ENCODE data around the gene SGMS2. TPM values are rescaled to one million over a fixed set of nuclear protein-coding genes. Genes with fewer than 3 reads are reported as not detected.

Gene SGMS2
- total and polyA plus RNA-seq, 4 donors: 10.0 to 124 (median 46.4) TPM

GRCh38 chr4:107945809-107946208 is 121.1 kb downstream of the SGMS2 start:
- Histone ChIP-seq H3K4me3 (no peak overlapping the region), H3K9me3 (ENCODE audit: control insufficient read depth in 4 of 4, insufficient read depth in 3 of 4, low read length in 3 of 4) (no peaks in the 10 kb centered on the region), H3K4me1 (ENCODE audit: control insufficient read depth in 5 of 5, insufficient read depth in 5 of 5, low read length in 5 of 5) (peaks cover 0 to 2% (median 0%) of the 10 kb centered on the region in 5 donors), H3K27ac (ENCODE audit: low read depth in 1 of 2, low read length in 1 of 2) (no peak overlapping the region), H3K27me3 (ENCODE audit: control insufficient read depth in 3 of 3, insufficient read depth in 3 of 3, low read length in 2 of 3) (no peaks in the 10 kb centered on the region), H3K9ac (ENCODE audit: insufficient read depth in 1 of 2, low read length in 2 of 2) (no peak overlapping the region), H3K36me3 (ENCODE audit: control insufficient read depth in 4 of 4, insufficient read depth in 4 of 4, low read length in 4 of 4) (peaks cover 0 to 26% (median 3%) of the 10 kb centered on the region in 4 donors)
- DNase-seq: no peak
- no peak for TF ChIP-seq CTCF (IDR thresholded peaks at IDR 0.05; ENCODE audit: control extremely low read depth, extremely low read depth)
- 96 to 97% methylated on average over 3 of the region's 3 CpGs for WGBS, 2 donors
- no peak for ATAC-seq (ENCODE audit: insufficient read depth, low FRiP score)

DNA sequence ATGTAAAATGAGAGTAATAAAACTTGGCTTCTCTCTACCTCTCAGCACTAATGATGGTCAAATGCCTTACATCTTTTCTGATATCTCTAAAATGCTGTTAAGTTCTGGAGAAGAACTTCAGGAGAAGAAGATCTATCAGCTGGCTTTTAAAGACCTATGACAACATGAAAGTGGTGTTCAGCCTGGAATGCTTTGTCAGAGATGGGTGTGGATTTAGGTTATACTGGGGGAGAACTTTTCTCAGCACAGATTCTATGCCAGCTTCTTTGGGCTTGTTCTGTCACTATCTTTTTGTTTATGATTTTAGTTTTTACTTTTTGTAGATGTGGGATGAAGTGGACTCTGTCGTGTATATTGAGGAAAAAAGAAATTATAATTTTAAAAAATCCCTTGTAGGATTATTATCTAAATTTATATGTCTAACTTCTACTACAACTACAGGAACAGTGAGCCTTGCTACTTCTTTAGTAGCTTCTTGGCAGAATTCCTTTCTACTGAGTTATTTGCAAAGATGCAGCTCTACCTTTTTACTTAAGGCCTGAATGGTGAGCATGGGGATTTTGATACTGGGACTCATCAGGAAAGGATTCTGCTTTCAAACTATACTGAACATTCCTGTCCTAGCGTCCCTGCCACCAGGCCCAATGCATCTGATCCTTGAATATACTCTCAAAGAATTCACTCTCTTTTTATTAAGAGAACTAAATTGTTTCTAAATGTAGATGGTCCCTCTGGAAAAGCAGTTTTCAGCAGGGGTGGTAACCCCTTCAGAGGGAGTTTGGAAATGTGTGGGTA is 126.2 kb downstream of the SGMS2 start:
- H3K4me1 ChIP-seq (ENCODE audit: control insufficient read depth in 5 of 5, insufficient read depth in 5 of 5, low read length in 5 of 5): no peaks in the 10 kb centered on the region
- peaks cover 0 to 17% (median 4%) of the 10 kb centered on the region in 4 donors for H3K36me3 ChIP-seq (ENCODE audit: control insufficient read depth in 4 of 4, insufficient read depth in 4 of 4, low read length in 4 of 4)
- no peak overlapping the region for H3K9ac ChIP-seq (ENCODE audit: insufficient read depth in 1 of 2, low read length in 2 of 2)
- TF ChIP-seq CTCF (IDR thresholded peaks at IDR 0.05; ENCODE audit: control extremely low read depth, extremely low read depth): no peak
- ATAC-seq (ENCODE audit: insufficient read depth, low FRiP score): no peak
- DNase-seq: no peak
- no peak overlapping the region for H3K4me3 ChIP-seq
- H3K27ac ChIP-seq (ENCODE audit: low read depth in 1 of 2, low read length in 1 of 2): no peak overlapping the region
- H3K9me3 ChIP-seq (ENCODE audit: control insufficient read depth in 4 of 4, insufficient read depth in 3 of 4, low read length in 3 of 4): no peaks in the 10 kb centered on the region
- no peaks in the 10 kb centered on the region for H3K27me3 ChIP-seq (ENCODE audit: control insufficient read depth in 3 of 3, insufficient read depth in 3 of 3, low read length in 2 of 3)
- WGBS, 2 donors: 93 to 95% methylated on average over 2 of the region's 2 CpGs

GRCh38 chr4:107951551-107951950 is 126.8 kb downstream of the SGMS2 start:
- no peak for ATAC-seq (ENCODE audit: insufficient read depth, low FRiP score)
- Histone ChIP-seq H3K9ac (ENCODE audit: insufficient read depth in 1 of 2, low read length in 2 of 2) (no peak overlapping the region), H3K4me3 (no peak overlapping the region), H3K36me3 (ENCODE audit: control insufficient read depth in 4 of 4, insufficient read depth in 4 of 4, low read length in 4 of 4) (peaks cover 0 to 13% (median 4%) of the 10 kb centered on the region in 4 donors), H3K9me3 (ENCODE audit: control insufficient read depth in 4 of 4, insufficient read depth in 3 of 4, low read length in 3 of 4) (no peaks in the 10 kb centered on the region), H3K27me3 (ENCODE audit: control insufficient read depth in 3 of 3, insufficient read depth in 3 of 3, low read length in 2 of 3) (no peaks in the 10 kb centered on the region), H3K27ac (ENCODE audit: low read depth in 1 of 2, low read length in 1 of 2) (no peak overlapping the region), H3K4me1 (ENCODE audit: control insufficient read depth in 5 of 5, insufficient read depth in 5 of 5, low read length in 5 of 5) (no peaks in the 10 kb centered on the region)
- no peak for DNase-seq
- no peak for TF ChIP-seq CTCF (IDR thresholded peaks at IDR 0.05; ENCODE audit: control extremely low read depth, extremely low read depth)

Measured in lung (tissue), 12 donors.